ENCODE data around the gene MACO1.

Gene MACO1

GRCh38 chr1:25461849-25462248, 31.2 kb downstream of the MACO1 start:
- TF ChIP-seq POLR2AphosphoS5 (IDR thresholded peaks at IDR 0.05; ENCODE audit: low read depth, low read length): no peak
- TF ChIP-seq FOXP2 (optimal IDR thresholded peaks at IDR 0.05; ENCODE audit: borderline replicate concordance, extremely low read depth, extremely low read length, insufficient read depth): no peak
- TF ChIP-seq SIN3A (IDR thresholded peaks at IDR 0.05; ENCODE audit: borderline replicate concordance, insufficient read depth, low read length): no peak
- TF ChIP-seq TAF1 (IDR thresholded peaks at IDR 0.05; ENCODE audit: borderline replicate concordance, insufficient read depth, low read length): no peak
- TF ChIP-seq REST (IDR thresholded peaks at IDR 0.05; ENCODE audit: insufficient read depth in 1 of 2, low read depth in 2 of 2, low read length in 2 of 2): no peak

- TF ChIP-seq SIN3A (IDR thresholded peaks at IDR 0.05; ENCODE audit: borderline replicate concordance, insufficient read depth, low read length): no peak
- TF ChIP-seq FOXP2 (optimal IDR thresholded peaks at IDR 0.05; ENCODE audit: borderline replicate concordance, extremely low read depth, extremely low read length, insufficient read depth): no peak
- TF ChIP-seq REST (IDR thresholded peaks at IDR 0.05; ENCODE audit: insufficient read depth in 1 of 2, low read depth in 2 of 2, low read length in 2 of 2): no peak
- no peak for TF ChIP-seq POLR2AphosphoS5 (IDR thresholded peaks at IDR 0.05; ENCODE audit: low read depth, low read length)
- TF ChIP-seq TAF1 (IDR thresholded peaks at IDR 0.05; ENCODE audit: borderline replicate concordance, insufficient read depth, low read length): no peak
Observed at GRCh38 chr1:25462732-25463131, 32.0 kb downstream of the MACO1 start.

GRCh38 chr1:25467193-25467592, 36.5 kb downstream of the MACO1 start:
- no peak for TF ChIP-seq TAF1 (IDR thresholded peaks at IDR 0.05; ENCODE audit: borderline replicate concordance, insufficient read depth, low read length)
- no peak for TF ChIP-seq REST (IDR thresholded peaks at IDR 0.05; ENCODE audit: insufficient read depth in 1 of 2, low read depth in 2 of 2, low read length in 2 of 2)
- TF ChIP-seq POLR2AphosphoS5 (IDR thresholded peaks at IDR 0.05; ENCODE audit: low read depth, low read length): no peak
- no peak for TF ChIP-seq SIN3A (IDR thresholded peaks at IDR 0.05; ENCODE audit: borderline replicate concordance, insufficient read depth, low read length)
- TF ChIP-seq FOXP2 (optimal IDR thresholded peaks at IDR 0.05; ENCODE audit: borderline replicate concordance, extremely low read depth, extremely low read length, insufficient read depth): no peak

- no peak for TF ChIP-seq TAF1 (IDR thresholded peaks at IDR 0.05; ENCODE audit: borderline replicate concordance, insufficient read depth, low read length)
- no peak for TF ChIP-seq REST (IDR thresholded peaks at IDR 0.05; ENCODE audit: insufficient read depth in 1 of 2, low read depth in 2 of 2, low read length in 2 of 2)
- TF ChIP-seq POLR2AphosphoS5 (IDR thresholded peaks at IDR 0.05; ENCODE audit: low read depth, low read length): no peak
- no peak for TF ChIP-seq FOXP2 (optimal IDR thresholded peaks at IDR 0.05; ENCODE audit: borderline replicate concordance, extremely low read depth, extremely low read length, insufficient read depth)
- no peak for TF ChIP-seq SIN3A (IDR thresholded peaks at IDR 0.05; ENCODE audit: borderline replicate concordance, insufficient read depth, low read length)
Observed at GRCh38 chr1:25467616-25468015, 36.9 kb downstream of the MACO1 start.

- no peak for TF ChIP-seq TAF1 (IDR thresholded peaks at IDR 0.05; ENCODE audit: borderline replicate concordance, insufficient read depth, low read length)
- no peak for TF ChIP-seq POLR2AphosphoS5 (IDR thresholded peaks at IDR 0.05; ENCODE audit: low read depth, low read length)
- no peak for TF ChIP-seq REST (IDR thresholded peaks at IDR 0.05; ENCODE audit: insufficient read depth in 1 of 2, low read depth in 2 of 2, low read length in 2 of 2)
- no peak for TF ChIP-seq FOXP2 (optimal IDR thresholded peaks at IDR 0.05; ENCODE audit: borderline replicate concordance, extremely low read depth, extremely low read length, insufficient read depth)
- TF ChIP-seq SIN3A (IDR thresholded peaks at IDR 0.05; ENCODE audit: borderline replicate concordance, insufficient read depth, low read length): no peak
Observed at GRCh38 chr1:25468033-25468432, 37.3 kb downstream of the MACO1 start.

All from PFSK-1 (cell line).